Measurements from ENCODE around the gene COL19A1.
"Not testable (repeated sequence)": the region's sequence is repeated elsewhere in the genome, so short reads cannot be mapped to it uniquely, and the experiment has no call there.

The COL19A1 gene

GRCh38 chr6:69866351-69866769, at the start of gene COL19A1:
COL19A1 (plus strand) TSS chr6:69866556; CDS start chr6:69879568, 13,012 bp downstream.
- no peak for DNase-seq

- no peak for DNase-seq
These were observed 49.8 kb upstream of the COL19A1 start for GRCh38 chr6:69816569-69816968.

- no peak for DNase-seq
These were observed 49.0 kb upstream of the COL19A1 start for GRCh38 chr6:69817358-69817757.

DNA sequence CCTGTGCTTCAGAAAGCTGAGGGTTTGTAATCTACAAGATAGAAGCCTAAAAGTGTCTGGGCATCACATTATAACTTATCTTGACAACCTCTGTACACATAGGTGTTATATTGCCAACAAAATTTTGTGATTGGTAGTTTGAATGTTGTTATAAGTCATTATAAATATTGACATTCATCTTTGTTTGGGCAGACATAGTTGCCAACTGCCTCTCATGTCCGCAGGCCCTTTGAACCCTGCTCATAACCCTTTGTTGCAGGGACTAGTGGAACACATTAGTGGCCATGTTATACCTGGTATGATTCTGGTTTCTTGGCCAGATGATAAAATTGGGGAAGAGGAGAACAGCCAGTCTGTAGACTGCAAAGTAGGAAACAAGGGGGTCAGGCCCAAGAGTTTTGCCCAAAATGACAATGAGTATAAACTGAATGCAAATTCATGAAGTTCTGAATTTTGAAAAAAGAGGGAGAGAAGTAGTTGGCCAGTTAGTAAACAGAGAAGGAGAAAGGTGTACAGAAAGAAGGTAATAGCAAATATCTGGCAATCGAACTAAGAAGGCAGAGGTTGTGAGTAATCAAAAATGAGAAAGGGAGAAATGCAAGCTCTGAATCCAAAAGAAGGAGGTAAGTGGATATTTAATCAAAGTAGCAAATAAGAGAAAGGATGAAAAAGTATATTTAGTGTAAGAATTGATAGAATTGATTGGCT, 48.0 kb upstream of the COL19A1 start:
- DNase-seq, result no peak

GRCh38 chr6:69819138-69819537, 47.2 kb upstream of the COL19A1 start:
- no peak for DNase-seq

- DNase-seq, result no peak
These were observed 46.3 kb upstream of the COL19A1 start for GRCh38 chr6:69820018-69820417.

- DNase-seq, result no peak
These were observed 45.9 kb upstream of the COL19A1 start for GRCh38 chr6:69820438-69820837.

DNA sequence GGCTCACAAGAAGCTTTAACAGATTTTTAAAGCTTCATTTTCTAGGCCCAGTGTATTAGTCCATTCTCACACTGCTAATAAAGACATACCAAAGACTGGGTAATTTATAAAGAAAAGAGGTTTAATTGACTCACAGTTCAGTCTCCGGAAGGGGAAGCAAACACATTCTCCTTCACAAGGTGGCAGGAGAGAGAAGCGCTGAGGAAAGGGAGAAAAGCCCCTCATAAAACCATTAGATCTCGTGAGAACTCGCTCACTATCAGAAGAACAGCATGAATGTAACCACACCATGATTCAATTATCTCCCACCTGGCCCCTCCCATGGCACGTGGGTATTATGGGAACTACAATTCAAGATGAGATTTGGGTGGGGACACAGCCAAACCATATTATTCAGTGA, 42.0 kb upstream of the COL19A1 start:
- not testable (repeated sequence) for DNase-seq

DNA sequence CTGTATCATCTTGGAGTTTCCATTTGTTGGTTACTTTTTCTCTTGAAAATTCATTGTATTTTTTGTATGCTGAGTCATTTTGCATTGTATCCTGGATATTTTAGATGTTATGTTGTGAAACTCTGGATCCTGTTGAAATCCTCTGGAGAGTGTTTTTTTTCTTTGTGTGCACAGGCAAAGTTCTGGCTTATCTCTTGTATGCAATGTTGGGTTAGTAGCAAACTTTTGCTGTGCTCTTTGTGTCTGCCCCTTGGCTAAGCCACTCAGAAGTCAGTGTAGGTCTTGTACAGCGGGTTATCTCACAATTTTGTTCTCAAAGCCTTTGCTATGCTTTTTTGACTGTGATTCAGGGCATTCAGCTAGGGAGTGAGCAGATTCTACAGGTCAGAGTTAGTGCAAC, 40.5 kb upstream of the COL19A1 start:
- DNase-seq, result no peak

- DNase-seq, result no peak
These were observed 39.0 kb upstream of the COL19A1 start for GRCh38 chr6:69827276-69827893.

GRCh38 chr6:69832558-69832957, 33.8 kb upstream of the COL19A1 start:
- DNase-seq, result no peak

- no peak for DNase-seq
These were observed 30.8 kb upstream of the COL19A1 start for GRCh38 chr6:69835414-69836179.

DNA sequence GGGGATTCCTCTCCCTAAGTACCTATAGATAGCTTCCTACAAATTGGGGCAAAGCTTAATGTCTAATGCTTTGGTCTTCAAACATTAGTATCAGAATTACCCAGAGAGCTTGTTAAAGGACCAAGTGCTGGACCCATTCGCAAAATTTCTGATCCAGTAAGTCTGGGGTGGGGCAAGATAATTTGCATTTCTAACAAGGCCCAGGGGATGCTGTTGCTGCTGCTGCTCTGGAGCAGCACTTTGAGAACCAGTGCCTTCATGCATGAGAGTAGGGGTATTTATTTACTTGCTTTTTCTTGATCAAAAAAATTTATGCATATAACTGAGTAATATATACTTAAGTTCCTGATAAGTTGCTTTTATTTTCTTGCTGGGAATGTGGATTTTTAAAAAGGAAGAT, 24.5 kb upstream of the COL19A1 start:
- DNase-seq, result no peak

DNA sequence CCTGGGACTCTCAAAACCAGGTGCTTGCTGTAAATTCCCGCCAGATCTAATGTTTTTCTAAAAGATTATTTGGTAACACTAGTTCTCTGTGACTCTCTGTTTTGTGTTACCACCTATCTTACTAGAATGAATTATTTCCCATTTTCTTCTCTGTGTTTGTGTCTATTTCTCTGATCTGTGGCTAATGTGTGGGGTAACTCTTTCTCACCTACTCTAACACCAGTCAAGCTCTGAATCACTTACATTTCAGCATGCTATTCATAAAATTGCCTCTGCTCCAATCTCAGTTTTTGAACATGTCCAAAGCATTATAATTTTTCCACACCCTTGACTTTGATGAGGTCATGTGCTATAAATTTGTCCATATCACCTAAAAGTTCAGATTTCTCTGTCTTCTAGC, 23.2 kb upstream of the COL19A1 start:
- no peak for DNase-seq

- no peak for DNase-seq
These were observed 20.0 kb upstream of the COL19A1 start for GRCh38 chr6:69846312-69846711.

- DNase-seq, result no peak
These were observed 19.4 kb upstream of the COL19A1 start for GRCh38 chr6:69846770-69847491.

DNA sequence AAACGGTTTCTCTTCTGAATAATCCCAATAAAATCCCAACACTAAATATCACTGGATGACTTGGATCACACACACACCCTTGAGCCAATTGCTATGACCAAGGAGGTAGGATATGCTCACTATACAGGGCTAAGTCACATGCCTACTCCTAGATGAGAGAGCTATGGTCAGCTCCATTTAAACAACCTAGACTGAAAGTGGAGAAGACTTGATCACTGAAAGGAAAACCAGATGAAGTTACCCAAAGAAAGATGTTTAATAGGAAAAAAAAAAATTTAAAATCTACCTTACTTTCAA, 18.9 kb upstream of the COL19A1 start:
- no peak for DNase-seq

GRCh38 chr6:69848552-69848951, 17.8 kb upstream of the COL19A1 start:
- DNase-seq, result no peak

- no peak for DNase-seq
These were observed 13.7 kb upstream of the COL19A1 start for GRCh38 chr6:69852706-69853105.

GRCh38 chr6:69861986-69862385, 4.4 kb upstream of the COL19A1 start:
- no peak for DNase-seq

- no peak for DNase-seq
These were observed 2.6 kb upstream of the COL19A1 start for GRCh38 chr6:69863766-69864165.

GRCh38 chr6:69865126-69865525, 1.2 kb upstream of the COL19A1 start:
- no peak for DNase-seq
